H9 (cell line): ENCODE data around the gene ATCAY. TPM values are rescaled to one million over a fixed set of nuclear protein-coding genes. Genes with fewer than 3 reads are reported as not detected.

Experiments used
- DNase-seq: peaks from one replicate; pipeline ENCODE4 v3.0.0-alpha.2; 2017
- H2AFZ ChIP-seq: one replicate; pipeline ENCODE4 v1.6.1; 2013; ENCODE audit warnings: mild to moderate bottlenecking, low read length, control low read depth, moderate library complexity
- H2AK5ac ChIP-seq: 2 replicates; pipeline ENCODE4 v1.6.1; 2013; ENCODE audit warnings: low read length, control low read depth, mixed read lengths; ENCODE audit not compliant: insufficient read length
- H2BK120ac ChIP-seq: one replicate; pipeline ENCODE4 v1.6.1; 2013; ENCODE audit warnings: low read depth, mild to moderate bottlenecking, low read length, control low read depth, inconsistent platforms; ENCODE audit not compliant: poor library complexity, severe bottlenecking
- H2BK12ac ChIP-seq: 2 replicates; pipeline ENCODE4 v1.6.1; 2013; ENCODE audit warnings: low read length, control low read depth, mixed read lengths, low read depth; ENCODE audit not compliant: insufficient read length
- H2BK15ac ChIP-seq: 2 replicates; pipeline ENCODE4 v1.6.1; 2013; ENCODE audit warnings: low read depth, low read length, control low read depth
- H2BK20ac ChIP-seq: one replicate; pipeline ENCODE4 v1.6.1; 2013; ENCODE audit warnings: low read depth, mild to moderate bottlenecking, low read length, control low read depth, inconsistent platforms; ENCODE audit not compliant: poor library complexity, severe bottlenecking
- H2BK5ac ChIP-seq: 2 replicates; pipeline ENCODE4 v1.6.1; 2013; ENCODE audit warnings: low read length, control low read depth, mixed read lengths; ENCODE audit not compliant: insufficient read length
- H3K14ac ChIP-seq: 2 replicates; pipeline ENCODE4 v1.6.1; 2013; ENCODE audit warnings: low read length, control low read depth; ENCODE audit not compliant: insufficient read depth
- H3K18ac ChIP-seq: 2 replicates; pipeline ENCODE4 v1.6.1; 2013; ENCODE audit warnings: low read depth, mild to moderate bottlenecking, mixed read lengths, low read length, control low read depth; ENCODE audit not compliant: insufficient read length
- H3K23ac ChIP-seq: 2 replicates; pipeline ENCODE4 v1.6.1; 2013; ENCODE audit warnings: low read length, control low read depth, mixed read lengths, low read depth; ENCODE audit not compliant: insufficient read length
- H3K23me2 ChIP-seq: 2 replicates; pipeline ENCODE4 v1.6.1; 2013; ENCODE audit warnings: low read depth, mild to moderate bottlenecking, mixed read lengths, low read length, control low read depth; ENCODE audit not compliant: insufficient read length, poor library complexity, severe bottlenecking
- H3K27ac ChIP-seq: 2 replicates; pipeline ENCODE4 v1.5.1; 2013; ENCODE audit warnings: low read length, control low read depth, mixed read lengths, low read depth; ENCODE audit not compliant: insufficient read length
- H3K27me3 ChIP-seq: 2 replicates; pipeline ENCODE4 v1.6.1; 2013; ENCODE audit warnings: low read length, control low read depth, inconsistent platforms; ENCODE audit not compliant: insufficient read depth
- H3K4ac ChIP-seq: 2 replicates; pipeline ENCODE4 v1.6.1; 2013; ENCODE audit warnings: low read depth, mild to moderate bottlenecking, control low read depth, inconsistent platforms, low read length, moderate library complexity
- H3K4me1 ChIP-seq: 2 replicates; pipeline ENCODE4 v1.6.1; 2013; ENCODE audit warnings: low read length, control low read depth, inconsistent platforms; ENCODE audit not compliant: insufficient read depth
- H3K4me2 ChIP-seq: 2 replicates; pipeline ENCODE4 v1.6.1; 2013; ENCODE audit warnings: low read length, control low read depth, mixed read lengths; ENCODE audit not compliant: insufficient read length, insufficient read depth
- H3K56ac ChIP-seq: 2 replicates; pipeline ENCODE4 v1.6.1; 2013; ENCODE audit warnings: low read depth, mild to moderate bottlenecking, mixed read lengths, low read length, control low read depth; ENCODE audit not compliant: insufficient read length
- H3K79me1 ChIP-seq: 2 replicates; pipeline ENCODE4 v1.6.1; 2013; ENCODE audit warnings: low read depth, mild to moderate bottlenecking, moderate library complexity, low read length, control low read depth, inconsistent platforms; ENCODE audit not compliant: insufficient read depth, poor library complexity, severe bottlenecking
- H3K79me2 ChIP-seq: 2 replicates; pipeline ENCODE4 v1.6.1; 2013; ENCODE audit warnings: low read length, control low read depth, inconsistent platforms; ENCODE audit not compliant: insufficient read depth
- H3K9ac ChIP-seq: 2 replicates; pipeline ENCODE4 v1.6.1; 2013; ENCODE audit warnings: low read length, control low read depth, mixed read lengths; ENCODE audit not compliant: insufficient read length; ENCODE audit errors: extremely low read depth
- H3K9me3 ChIP-seq: one replicate; pipeline ENCODE4 v1.6.1; 2013; ENCODE audit warnings: low read depth, low read length, inconsistent platforms; ENCODE audit not compliant: control insufficient read depth
- H3T11ph ChIP-seq: one replicate; pipeline ENCODE4 v1.6.1; 2013; ENCODE audit warnings: mild to moderate bottlenecking, low read length, control low read depth, inconsistent platforms
- H4K20me1 ChIP-seq: one replicate; pipeline ENCODE4 v1.6.1; 2013; ENCODE audit not compliant: control insufficient read depth, insufficient read length, insufficient read depth
- H4K5ac ChIP-seq: 2 replicates; pipeline ENCODE4 v1.6.1; 2013; ENCODE audit warnings: low read depth, mild to moderate bottlenecking, mixed read lengths, low read length, control low read depth; ENCODE audit not compliant: insufficient read length
- H4K8ac ChIP-seq: replicated peaks from 2 replicates; pipeline ENCODE4 v1.6.1; 2013; ENCODE audit warnings: low read length, control low read depth, mixed read lengths, low read depth; ENCODE audit not compliant: insufficient read length
- H4K91ac ChIP-seq: 2 replicates; pipeline ENCODE4 v1.6.1; 2013; ENCODE audit warnings: low read depth, mild to moderate bottlenecking, moderate library complexity, mixed read lengths, low read length, control low read depth; ENCODE audit not compliant: insufficient read length
- H3K27ac Mint-ChIP-seq, 3 experiments: 2 replicates in 2 of 3; 3 replicates in 1 of 3; pipeline ENCODE4 v1.8.0; 2020 to 2021; ENCODE audit warnings: mixed read lengths in 3 of 3, mild to moderate bottlenecking in 1 of 3, moderate library complexity in 1 of 3
- H3K27me3 Mint-ChIP-seq: 2 replicates; pipeline ENCODE4 v1.8.0; 2021; ENCODE audit warnings: low read depth, mild to moderate bottlenecking, moderate library complexity, mixed read lengths
- H3K36me3 Mint-ChIP-seq, 3 experiments: 2 replicates in 2 of 3; 3 replicates in 1 of 3; pipeline ENCODE4 v1.8.0; 2020 to 2021; ENCODE audit warnings: low read depth in 3 of 3, mixed read lengths in 3 of 3; ENCODE audit not compliant: insufficient read depth in 1 of 3
- H3K4me1 Mint-ChIP-seq, 2 experiments: 2 replicates each; pipeline ENCODE4 v1.8.0; 2020; ENCODE audit warnings: mixed read lengths in 2 of 2
- H3K4me3 Mint-ChIP-seq, 2 experiments: 2 replicates in 1 of 2; 3 replicates in 1 of 2; pipeline ENCODE4 v1.8.0; 2020 to 2021; ENCODE audit warnings: mild to moderate bottlenecking in 2 of 2, mixed read lengths in 2 of 2, moderate library complexity in 1 of 2
- H3K9me3 Mint-ChIP-seq, 2 experiments: 2 replicates in 1 of 2; 3 replicates in 1 of 2; pipeline ENCODE4 v1.8.0; 2020; ENCODE audit warnings: mild to moderate bottlenecking in 2 of 2, mixed read lengths in 2 of 2, moderate library complexity in 1 of 2
- CTCF ChIP-seq: fragments of 200-600 bp; sonication (generic); conservative IDR thresholded peaks from 3 replicates; pipeline ENCODE4 v1.8.0; 2021; ENCODE audit warnings: antibody characterized with exemption, mild to moderate bottlenecking
- WGBS: extraction: QIAGEN DNeasy Blood & Tissue Kit; methylation state at CpG from one replicate; pipeline ENCODE4 v1.1.7; 2013; ENCODE audit warnings: missing lambda C conversion rate, low lambda C conversion rate, mixed read lengths; ENCODE audit not compliant: insufficient read length; ENCODE audit errors: extremely low coverage; 5-methylcytosine and 5-hydroxymethylcytosine counted together
- total RNA-seq: library from RNA; stranded (reverse); gene quantifications from 2 replicates; pipeline ENCODE4 v1.2.1, GENCODE V29; 2021

Gene ATCAY
- total RNA-seq, 1 experiment from 2014 or later, result 12.2 TPM

DNA sequence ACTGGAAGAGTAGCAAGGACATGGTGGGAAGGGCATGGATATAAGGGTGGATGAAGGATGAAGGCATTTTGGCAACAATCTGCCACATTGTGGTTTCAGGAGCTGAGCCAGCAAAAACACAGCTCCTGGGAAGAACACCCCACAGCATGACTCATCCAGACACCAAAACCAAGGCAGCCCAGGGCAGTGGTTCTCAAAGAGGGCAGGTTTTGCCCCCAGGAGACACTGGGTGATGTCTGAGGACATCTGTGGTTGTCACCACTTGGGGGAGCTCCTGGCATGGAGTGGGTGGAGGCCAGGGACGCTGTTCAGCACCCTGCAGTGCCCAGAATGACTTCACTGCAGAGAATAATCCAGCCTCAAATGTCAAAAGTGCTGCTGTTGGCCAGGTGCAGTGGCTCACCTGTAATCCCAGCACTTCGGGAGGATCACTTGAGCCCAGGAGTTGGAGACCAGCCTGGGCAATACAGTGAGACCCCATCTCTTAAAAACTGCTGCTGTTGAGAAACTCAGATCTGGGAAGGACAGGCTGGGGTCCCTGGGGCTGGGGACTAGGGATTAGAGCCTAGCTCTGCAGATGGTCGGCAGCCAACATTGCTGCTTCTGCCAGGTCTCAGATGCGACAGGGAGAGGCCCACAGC lies 27.8 kb upstream of the ATCAY start:
- H3K27me3 ChIP-seq, result no peaks in the 10 kb centered on the region
- no peak overlapping the region for H3K4me3 Mint-ChIP-seq
- H4K91ac ChIP-seq, result no peak overlapping the region
- no peaks in the 10 kb centered on the region for H3K79me2 ChIP-seq
- no peak overlapping the region for H2BK15ac ChIP-seq
- TF ChIP-seq CTCF, result peak; percentile 50; the same call in 2 of the 3 replicates
- H2BK20ac ChIP-seq, result no peak overlapping the region
- no peaks in the 10 kb centered on the region for H4K20me1 ChIP-seq
- H3K14ac ChIP-seq, result no peak overlapping the region
- H3K56ac ChIP-seq, result no peak overlapping the region
- H3T11ph ChIP-seq, result no peak overlapping the region
- H3K9me3 ChIP-seq, result peaks cover 28% of the 10 kb centered on the region
- H4K8ac ChIP-seq, result no peak overlapping the region
- no peaks in the 10 kb centered on the region for H3K4me1 Mint-ChIP-seq
- no peak overlapping the region for H3K18ac ChIP-seq
- H3K9me3 Mint-ChIP-seq, result peaks cover 34 to 45% of the 10 kb centered on the region in 2 experiments
- no peaks in the 10 kb centered on the region for H3K27me3 Mint-ChIP-seq
- H3K4me2 ChIP-seq, result no peak overlapping the region
- no peak overlapping the region for H2BK12ac ChIP-seq
- H3K23ac ChIP-seq, result no peak overlapping the region
- no CpG with 5 or more reads among the region's 4 CpGs for WGBS
- DNase-seq, result no peak
- H2BK5ac ChIP-seq, result no peak overlapping the region
- H2BK120ac ChIP-seq, result no peak overlapping the region
- no peak overlapping the region for H3K27ac Mint-ChIP-seq
- no peaks in the 10 kb centered on the region for H3K23me2 ChIP-seq
- no peaks in the 10 kb centered on the region for H3K79me1 ChIP-seq
- H3K4ac ChIP-seq, result no peak overlapping the region
- no peaks in the 10 kb centered on the region for H3K4me1 ChIP-seq
- no peak overlapping the region for H2AFZ ChIP-seq
- no peak overlapping the region for H4K5ac ChIP-seq
- H3K27ac ChIP-seq, result no peak overlapping the region
- H2AK5ac ChIP-seq, result no peak overlapping the region
- H3K9ac ChIP-seq, result no peak overlapping the region
- peaks cover 40 to 57% (median 53%) of the 10 kb centered on the region in 3 experiments for H3K36me3 Mint-ChIP-seq
